A673 (cell line): ENCODE results near the gene SLC25A1.

Experiments
- EZH2 ChIP-seq: fragments of 200-600 bp; sonication (generic); IDR thresholded peaks from 2 replicates; pipeline ENCODE4 v1.6.1; 2017; ENCODE audit warnings: borderline replicate concordance, low read depth, mild to moderate bottlenecking, mixed read lengths, antibody characterized with exemption, low read length; ENCODE audit not compliant: poor library complexity, severe bottlenecking
- TF ChIP-seq, protein P1 (sequence below): fragments of 300-800, 200-600 bp; sonication (generic); conservative IDR thresholded peaks from 2 replicates; pipeline ENCODE4 v1.5.1; 2017; ENCODE audit warnings: low read depth, mild to moderate bottlenecking, antibody characterized with exemption, low read length, moderate library complexity, mixed read lengths

DNA sequence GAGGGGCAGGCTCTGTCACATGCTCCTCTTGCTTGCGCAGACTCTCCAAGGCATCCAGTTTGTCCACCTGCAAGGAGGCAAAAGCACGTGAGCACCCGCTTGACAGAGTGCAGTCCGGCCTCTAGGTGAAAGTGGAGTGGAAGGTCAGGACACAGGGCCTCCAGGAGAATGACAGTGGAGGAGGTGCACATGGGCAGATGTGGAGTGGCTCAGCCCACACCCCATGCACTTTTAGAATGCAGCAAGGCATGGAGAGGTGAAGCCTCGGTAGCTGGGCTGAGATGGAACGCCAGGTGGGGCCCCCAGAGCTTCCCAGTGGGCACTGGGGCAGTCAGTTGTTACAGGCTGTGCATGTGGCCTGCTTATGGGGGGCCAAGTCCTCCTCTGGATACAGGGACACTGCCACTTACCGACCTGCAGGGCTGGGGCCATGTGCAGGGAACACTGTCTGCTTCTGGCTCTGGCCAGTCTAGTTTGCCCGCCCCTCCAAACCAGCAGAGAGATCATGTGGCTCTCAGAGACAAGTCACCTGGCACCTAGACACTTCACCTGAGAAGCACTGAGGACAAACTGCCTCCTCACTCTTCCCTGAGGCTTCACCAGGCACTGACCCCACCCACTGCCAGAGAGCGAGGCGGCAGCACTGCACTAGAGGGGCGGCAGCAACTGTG, 2.3 kb upstream of the SLC25A1 start:
- TF ChIP-seq, protein P1, sequence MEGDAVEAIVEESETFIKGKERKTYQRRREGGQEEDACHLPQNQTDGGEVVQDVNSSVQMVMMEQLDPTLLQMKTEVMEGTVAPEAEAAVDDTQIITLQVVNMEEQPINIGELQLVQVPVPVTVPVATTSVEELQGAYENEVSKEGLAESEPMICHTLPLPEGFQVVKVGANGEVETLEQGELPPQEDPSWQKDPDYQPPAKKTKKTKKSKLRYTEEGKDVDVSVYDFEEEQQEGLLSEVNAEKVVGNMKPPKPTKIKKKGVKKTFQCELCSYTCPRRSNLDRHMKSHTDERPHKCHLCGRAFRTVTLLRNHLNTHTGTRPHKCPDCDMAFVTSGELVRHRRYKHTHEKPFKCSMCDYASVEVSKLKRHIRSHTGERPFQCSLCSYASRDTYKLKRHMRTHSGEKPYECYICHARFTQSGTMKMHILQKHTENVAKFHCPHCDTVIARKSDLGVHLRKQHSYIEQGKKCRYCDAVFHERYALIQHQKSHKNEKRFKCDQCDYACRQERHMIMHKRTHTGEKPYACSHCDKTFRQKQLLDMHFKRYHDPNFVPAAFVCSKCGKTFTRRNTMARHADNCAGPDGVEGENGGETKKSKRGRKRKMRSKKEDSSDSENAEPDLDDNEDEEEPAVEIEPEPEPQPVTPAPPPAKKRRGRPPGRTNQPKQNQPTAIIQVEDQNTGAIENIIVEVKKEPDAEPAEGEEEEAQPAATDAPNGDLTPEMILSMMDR: no peak
- TF ChIP-seq EZH2: no peak
